HCEC 1CT (cell line): ENCODE data around the gene ARMC12.
"Not testable (repeated sequence)": the region's sequence is repeated elsewhere in the genome, so short reads cannot be mapped to it uniquely, and the experiment has no call there.

Source experiments
- DNase-seq: peaks from one replicate; pipeline ENCODE4 v3.0.0-alpha.2; 2017

ARMC12 gene

GRCh38 chr6:35718911-35719381, 17.9 kb upstream of the ARMC12 start:
- DNase-seq: no peak

DNA sequence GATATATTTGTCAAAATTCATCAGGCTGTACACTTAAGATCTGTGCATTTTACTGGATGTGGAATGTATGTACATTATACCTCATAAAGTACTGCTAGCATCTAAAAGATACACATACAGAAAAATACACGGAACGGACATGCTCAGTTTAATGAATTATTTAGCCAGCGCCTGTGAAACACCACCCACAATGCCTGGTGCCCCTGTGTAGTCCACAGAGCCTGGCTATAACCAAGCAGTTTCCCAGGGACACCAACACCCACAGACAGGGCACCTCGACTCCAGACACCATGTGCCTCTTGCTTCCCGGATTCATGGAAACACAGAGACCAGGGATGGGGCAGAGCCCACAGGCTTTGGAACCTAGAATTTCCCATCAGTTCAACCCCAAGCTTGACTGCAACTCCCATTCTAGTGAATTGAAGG, 17.4 kb upstream of the ARMC12 start:
- no peak for DNase-seq

GRCh38 chr6:35719830-35720733, 16.8 kb upstream of the ARMC12 start:
- DNase-seq: no peak

- no peak for DNase-seq
These were observed 14.6 kb upstream of the ARMC12 start for GRCh38 chr6:35722121-35722761.

DNA sequence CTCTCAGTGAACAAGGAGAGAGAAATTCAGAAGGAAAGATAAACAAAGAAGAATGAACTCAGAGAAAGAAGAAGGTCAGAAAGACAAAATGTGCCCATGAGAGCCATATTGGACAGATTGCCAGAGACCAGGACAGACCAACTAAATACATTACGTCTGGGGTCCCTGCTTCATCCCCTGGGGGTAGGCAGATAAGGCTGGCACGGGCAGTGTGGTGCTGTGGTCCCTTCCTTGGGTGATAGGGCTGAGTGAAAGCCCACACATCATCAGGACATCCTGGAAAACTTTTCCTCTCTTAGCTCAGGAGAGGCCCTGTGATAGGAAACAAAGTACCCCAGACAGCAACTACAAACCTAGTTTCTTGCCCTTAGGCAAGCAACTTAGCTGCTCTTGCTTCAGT, 13.2 kb upstream of the ARMC12 start:
- DNase-seq: no peak

- no peak for DNase-seq
These were observed 12.8 kb upstream of the ARMC12 start for GRCh38 chr6:35724059-35724458.

DNA sequence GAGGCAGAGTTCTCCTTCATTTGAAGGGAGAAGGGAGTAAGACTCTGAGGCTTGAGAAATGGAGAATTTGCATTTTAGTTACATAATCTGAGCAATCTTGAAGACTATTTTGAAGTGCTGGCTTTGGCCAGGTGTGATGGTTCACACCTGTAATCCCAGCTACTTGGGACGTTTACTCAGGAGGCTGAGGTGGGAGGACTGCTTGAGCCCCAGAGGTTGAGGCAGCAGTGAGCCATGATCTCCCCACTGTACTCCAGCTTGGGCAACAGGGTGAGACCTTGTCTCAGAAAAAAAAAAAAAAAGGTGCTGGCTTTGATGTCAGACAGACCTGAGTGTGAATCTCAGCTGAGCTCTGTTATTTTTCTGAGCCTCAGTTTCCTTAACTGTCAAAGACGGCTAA, 12.4 kb upstream of the ARMC12 start:
- DNase-seq: no peak

DNA sequence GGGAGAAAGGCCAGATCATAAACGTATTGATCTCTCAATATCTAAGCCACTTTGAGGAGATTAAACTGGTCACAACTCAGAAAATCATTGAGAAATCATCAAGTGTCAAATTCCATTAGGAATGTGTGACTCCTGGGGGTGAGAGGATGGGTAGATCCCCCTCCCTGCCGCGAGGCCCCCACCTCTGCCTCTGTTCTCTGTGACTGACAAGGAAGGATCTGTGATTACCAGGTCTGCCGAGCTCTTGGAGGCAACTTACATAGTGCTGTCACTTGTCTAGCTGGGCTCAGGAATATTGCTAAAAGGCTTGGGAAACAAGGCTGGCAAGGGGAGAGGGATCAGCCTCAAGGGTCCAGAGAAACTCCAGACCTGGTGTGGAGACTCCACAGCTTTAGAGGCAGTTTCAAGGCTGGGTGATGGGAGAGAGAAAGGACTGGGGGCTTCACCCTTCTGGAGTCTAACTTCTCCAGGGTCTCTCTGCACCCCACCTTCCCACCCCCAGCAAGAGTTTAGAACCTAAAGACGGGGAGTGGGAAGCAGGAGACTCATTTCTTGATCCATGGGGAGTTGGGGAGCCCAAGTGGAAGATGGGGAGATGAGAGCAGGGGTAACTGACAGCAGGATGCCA, 11.6 kb upstream of the ARMC12 start:
- no peak for DNase-seq

GRCh38 chr6:35725721-35726438, 11.0 kb upstream of the ARMC12 start:
- DNase-seq: peak; percentile 49

DNA sequence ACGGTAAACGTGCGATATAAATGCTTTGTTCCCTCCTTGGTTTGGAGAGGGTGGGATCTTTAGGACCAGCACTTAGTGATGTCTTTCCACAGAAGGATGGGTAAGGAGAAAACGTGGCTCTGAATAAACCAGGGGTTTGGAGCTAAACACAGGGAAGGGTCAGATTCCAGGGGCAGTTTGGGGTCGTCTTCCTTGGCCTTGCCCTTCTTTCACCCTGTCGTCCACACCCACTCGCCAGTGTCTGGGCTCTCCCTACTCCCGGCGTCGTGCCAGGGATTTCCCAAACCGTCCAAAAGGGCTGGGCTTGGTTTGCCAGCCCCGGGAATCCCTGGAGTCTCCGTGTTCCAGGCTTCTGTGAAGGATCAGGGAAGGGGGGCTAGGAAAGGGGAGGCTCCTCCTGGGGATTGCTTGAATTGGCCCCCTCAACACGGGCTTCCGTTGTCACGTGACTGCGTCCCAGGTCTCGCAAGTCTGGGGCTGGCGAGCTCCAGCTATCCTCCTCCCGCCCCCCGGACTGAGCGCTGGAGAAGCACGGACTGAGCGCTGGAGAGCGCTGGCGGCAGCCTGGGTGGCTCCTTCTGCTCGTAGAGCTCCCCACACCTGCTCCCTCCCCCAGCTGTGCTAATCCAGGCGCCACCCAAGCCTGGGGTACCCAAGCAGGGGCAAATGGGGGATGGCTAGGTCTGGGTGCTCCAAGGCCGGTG, 9.4 kb upstream of the ARMC12 start:
- peak; percentile 81 for DNase-seq

DNA sequence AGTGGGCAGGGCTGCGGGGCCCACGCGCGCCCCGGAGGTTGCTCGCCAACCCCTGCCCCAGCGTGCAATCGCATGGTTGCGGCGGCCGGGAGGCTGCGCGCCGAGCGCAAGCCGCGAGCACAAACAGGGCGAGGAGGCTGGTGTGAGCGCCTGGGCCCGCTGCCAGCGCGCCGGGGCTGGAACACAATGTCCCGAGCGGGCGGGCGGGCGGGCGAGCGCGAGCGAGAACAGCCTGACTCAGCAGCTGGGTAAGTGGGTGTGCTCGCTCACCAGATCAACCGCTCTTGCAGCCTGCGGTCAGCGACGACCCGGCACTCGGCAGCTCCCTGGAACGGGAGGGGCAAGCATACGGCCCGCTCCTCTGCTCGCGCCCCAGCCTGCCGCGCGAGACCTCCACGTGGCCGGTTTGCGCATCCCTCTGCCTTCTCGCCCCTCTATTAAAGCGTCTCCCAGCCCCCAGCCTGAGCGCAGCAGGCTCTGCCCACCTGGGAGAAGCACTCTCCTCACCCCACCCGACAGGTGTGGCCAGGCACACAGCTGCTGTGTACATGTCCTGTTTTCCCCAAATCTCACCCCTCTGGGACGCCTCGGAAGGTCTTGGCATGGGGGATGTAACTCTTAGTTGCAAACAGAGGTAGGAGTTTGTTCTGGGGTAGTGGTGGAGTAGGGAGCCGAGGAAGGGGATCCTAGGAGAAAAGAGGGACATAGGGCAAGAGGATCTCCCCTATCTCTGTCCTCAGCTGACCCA, 8.7 kb upstream of the ARMC12 start:
- peak; percentile 99 for DNase-seq

DNA sequence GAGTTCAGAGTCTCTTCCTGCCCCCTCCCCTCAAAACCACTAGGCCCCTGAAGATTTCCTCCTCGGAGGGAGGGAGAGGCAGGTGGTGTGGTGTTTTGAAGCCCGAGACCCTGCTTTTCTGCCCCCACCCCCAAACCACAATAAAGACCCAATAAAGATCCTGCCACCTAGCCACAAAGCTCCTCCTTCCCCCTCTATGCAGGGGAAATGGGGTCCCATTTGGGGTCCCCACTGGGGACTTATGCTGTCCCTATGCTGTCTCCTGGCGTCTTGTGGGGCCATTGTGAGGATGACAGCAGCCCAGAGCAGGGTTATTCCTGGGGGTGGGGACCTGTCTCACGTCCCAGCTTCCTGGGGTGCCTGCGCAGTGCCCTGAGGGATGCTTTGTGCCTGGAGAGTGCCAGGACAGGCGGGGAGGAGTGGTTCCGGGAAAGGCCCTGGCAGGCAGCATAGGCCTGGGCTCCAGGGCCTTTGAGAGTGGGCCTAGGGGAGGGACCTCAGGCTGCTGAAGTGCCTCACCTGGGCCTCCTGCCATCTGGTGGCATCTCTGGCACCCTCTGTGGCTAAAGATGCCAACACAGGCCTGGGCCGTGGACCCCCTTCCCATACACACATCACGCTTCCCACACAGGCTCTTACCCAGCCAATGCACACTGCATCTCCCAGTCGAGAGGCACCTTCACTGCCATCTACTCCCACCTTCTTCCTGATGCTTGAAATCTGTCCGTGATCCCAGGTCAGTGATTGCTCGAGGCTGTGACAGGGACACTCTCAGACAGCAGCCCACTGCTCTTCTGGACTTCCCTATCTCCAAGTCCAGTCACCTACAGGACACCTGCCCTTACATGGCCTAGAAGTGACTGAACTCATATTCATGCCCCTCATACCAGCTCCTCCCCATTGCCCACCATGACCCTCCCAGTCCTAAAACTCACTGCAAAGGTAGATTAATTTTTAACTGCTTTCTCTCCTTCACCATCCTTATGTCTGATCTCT, 7.9 kb upstream of the ARMC12 start:
- no peak for DNase-seq

DNA sequence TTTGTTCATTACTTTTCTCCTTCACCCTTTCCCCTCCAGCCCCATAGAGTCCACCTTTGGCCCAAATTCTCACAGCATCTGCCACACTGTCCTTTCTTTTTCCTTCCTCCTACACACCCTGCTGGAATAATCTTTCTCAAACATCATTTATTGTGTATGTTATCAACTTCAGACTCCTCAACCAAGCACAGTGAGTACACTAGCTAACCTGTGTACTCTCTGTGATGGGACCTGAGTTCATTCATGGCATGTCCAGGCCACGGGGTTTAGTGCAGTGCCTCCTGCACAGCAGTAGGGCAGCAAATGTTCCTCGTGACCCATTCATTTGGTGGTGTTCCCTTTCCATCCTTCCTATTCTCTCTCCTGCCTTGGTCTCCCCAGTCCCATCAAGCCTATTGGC, 7.1 kb upstream of the ARMC12 start:
- DNase-seq: no peak

GRCh38 chr6:35730745-35731413, 6.0 kb upstream of the ARMC12 start:
- no peak for DNase-seq

DNA sequence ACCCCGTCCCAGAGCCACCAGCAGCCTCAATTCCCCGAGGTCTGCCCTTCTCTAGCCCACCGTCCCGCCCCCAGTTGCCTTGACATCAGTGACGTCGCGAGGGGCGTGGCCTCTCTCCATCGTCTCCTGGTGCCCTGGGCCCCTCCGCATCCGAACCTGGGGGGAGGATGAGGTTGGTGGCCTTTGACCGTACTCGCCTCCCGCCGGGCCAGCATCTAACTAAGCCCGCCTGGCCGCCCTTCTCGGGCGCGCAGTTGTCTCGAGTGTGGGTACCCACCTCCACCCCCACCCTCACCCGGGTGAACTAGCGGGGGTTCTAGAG, 5.5 kb upstream of the ARMC12 start:
- DNase-seq: peak; percentile 79

DNA sequence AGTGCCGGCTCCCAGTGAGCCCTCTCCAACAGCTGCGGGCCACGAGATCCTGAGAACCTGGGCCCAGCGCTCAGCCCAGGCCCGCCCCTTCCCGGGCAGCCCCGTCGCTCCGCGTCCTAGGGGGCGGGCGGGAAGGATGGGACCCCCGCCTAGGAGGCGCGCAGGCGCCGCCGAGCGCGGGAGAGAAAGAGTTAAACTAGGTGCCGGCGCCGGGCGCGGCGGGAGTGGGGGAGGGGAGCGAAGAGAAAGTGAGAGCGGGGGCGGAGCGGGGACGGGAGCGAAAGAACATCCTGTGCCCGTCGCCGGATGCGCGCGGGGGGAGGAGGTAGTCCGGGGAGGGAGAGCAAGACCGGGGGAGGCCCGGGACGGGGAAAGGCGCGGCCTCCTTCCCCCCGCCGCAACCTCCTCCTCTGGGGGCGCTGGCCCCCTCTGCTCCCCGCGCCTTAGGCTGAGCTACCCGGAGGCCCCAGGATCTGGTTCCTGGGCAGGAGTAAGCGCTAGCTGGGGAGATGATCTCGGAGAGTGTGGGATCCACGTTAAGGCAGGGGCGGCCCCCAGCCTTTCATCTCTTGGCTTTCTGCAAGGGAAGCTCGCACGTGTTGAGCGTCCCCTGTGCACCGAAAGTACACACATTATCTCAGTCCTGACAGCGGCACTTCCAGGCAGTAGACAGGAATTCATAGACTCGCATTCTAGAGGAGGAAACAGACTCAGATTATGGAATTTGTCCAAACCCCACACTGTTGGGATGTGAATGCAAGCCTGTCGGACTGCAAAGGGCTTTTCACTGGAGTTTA, 4.9 kb upstream of the ARMC12 start:
- peak; percentile 96 for DNase-seq

DNA sequence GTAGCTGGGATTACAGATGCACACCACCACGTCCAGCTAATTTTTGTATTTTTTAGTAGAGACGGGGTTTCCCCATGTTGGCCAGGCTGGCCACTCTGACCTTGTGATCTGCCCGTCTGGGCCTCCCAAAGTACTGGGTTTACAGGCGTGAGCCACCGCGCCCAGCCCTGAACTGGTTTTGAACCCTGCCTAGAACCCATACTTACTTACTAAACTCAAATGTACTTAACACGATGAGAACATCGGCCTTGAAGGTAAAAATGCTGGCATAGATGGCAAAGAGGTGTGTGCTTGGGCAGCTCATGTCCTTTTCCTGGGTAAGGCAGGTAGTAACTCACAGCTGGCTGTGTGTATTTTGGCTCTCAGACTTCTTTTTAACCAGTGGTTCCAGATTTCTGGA, 3.2 kb upstream of the ARMC12 start:
- no peak for DNase-seq

GRCh38 chr6:35734319-35734718, 2.5 kb upstream of the ARMC12 start:
- not testable (repeated sequence) for DNase-seq

GRCh38 chr6:35735452-35735851, 1.4 kb upstream of the ARMC12 start:
- DNase-seq: no peak
